BLaER1 treated with 17β-estradiol and CSF1 and Interleukin-3, amounts not matched to agents 10 nM and 100 nM (cell line): ENCODE results near the gene DUS2.
"Not testable (repeated sequence)": the region's sequence is repeated elsewhere in the genome, so short reads cannot be mapped to it uniquely, and the experiment has no call there.

Source experiments
- H3K27ac ChIP-seq, 11 experiments: shearing (Covaris generic); formaldehyde crosslinking; 2 replicates each; pipeline ENCODE4 v1.8.1; 2022
- H3K27me3 ChIP-seq, 11 experiments: shearing (Covaris generic); formaldehyde crosslinking; 2 replicates each; pipeline ENCODE4 v1.8.1; 2022
- H3K36me3 ChIP-seq, 11 experiments: shearing (Covaris generic); formaldehyde crosslinking; 2 replicates each; pipeline ENCODE4 v1.8.1; 2022
- H3K4me1 ChIP-seq, 10 experiments: shearing (Covaris generic); formaldehyde crosslinking; 2 replicates each; pipeline ENCODE4 v1.8.1; 2022
- H3K4me2 ChIP-seq, 11 experiments: shearing (Covaris generic); formaldehyde crosslinking; 2 replicates each; pipeline ENCODE4 v1.8.1; 2022
- H3K4me3 ChIP-seq, 10 experiments: shearing (Covaris generic); formaldehyde crosslinking; 2 replicates each; pipeline ENCODE4 v1.8.1; 2022
- H3K9ac ChIP-seq, 11 experiments: shearing (Covaris generic); formaldehyde crosslinking; 2 replicates each; pipeline ENCODE4 v1.8.1; 2022
- H3K9me3 ChIP-seq, 11 experiments: shearing (Covaris generic); formaldehyde crosslinking; replicated peaks in 1 of 11; 2 replicates each; pipeline ENCODE4 v1.8.1; 2022
- H4K20me1 ChIP-seq, 11 experiments: shearing (Covaris generic); formaldehyde crosslinking; 2 replicates each; pipeline ENCODE4 v1.8.1; 2022
- Cebpa-rat ChIP-seq, 11 experiments: shearing (Covaris generic); IDR thresholded peaks; 2 replicates each; pipeline ENCODE4 v1.8.1; 2022

The DUS2 gene

DNA sequence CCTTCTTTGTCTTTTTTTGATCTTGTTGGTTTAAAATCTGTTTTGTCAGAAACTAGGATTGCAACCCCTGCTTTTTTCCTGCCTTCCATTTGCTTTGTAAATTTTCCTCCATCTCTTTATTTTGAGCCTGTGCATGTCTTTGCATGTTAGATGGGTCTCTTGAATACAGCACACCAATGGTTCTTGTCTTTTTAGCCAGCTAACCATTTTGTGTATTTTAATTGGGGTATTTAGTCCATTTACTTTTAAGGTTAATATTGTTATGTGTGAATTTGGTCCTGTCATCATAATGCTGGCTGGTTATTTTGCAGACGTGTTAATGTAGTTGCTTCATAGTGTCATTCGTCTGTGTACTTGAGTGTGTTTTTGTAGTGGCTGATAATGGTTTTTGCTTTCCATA lies 88.3 kb downstream of the DUS2 start:
- TF ChIP-seq Cebpa-rat (IDR thresholded peaks at IDR 0.05), result no peak
- H3K27ac ChIP-seq, result no peak overlapping the region
- peaks cover 54 to 69% (median 63%) of the 10 kb centered on the region in 11 experiments for H3K9me3 ChIP-seq
- peaks cover 40 to 99% (median 73%) of the 10 kb centered on the region in 11 experiments for H4K20me1 ChIP-seq
- H3K4me1 ChIP-seq, result peaks cover 0 to 40% (median 18%) of the 10 kb centered on the region in 10 experiments; a peak in 15 of 20 replicates
- no peaks in the 10 kb centered on the region for H3K27me3 ChIP-seq
- no peak overlapping the region for H3K4me3 ChIP-seq
- H3K9ac ChIP-seq, result no peak overlapping the region
- peaks cover 0 to 56% (median 33%) of the 10 kb centered on the region in 11 experiments; a peak in 18 of 22 replicates for H3K36me3 ChIP-seq
- H3K4me2 ChIP-seq, result no peak overlapping the region

GRCh38 chr16:68113059-68113761 lies 90.1 kb downstream of the DUS2 start:
- H4K20me1 ChIP-seq, result peaks cover 57 to 99% (median 79%) of the 10 kb centered on the region in 11 experiments
- TF ChIP-seq Cebpa-rat (IDR thresholded peaks at IDR 0.05), result peak in 2 of 11 experiments; percentile 5 to 22; a peak in 2 of 22 replicates
- H3K4me3 ChIP-seq, result no peak overlapping the region
- H3K4me1 ChIP-seq, result peaks cover 0 to 59% (median 18%) of the 10 kb centered on the region in 10 experiments; a peak in 15 of 20 replicates
- peaks cover 0 to 44% (median 23%) of the 10 kb centered on the region in 11 experiments; a peak in 11 of 22 replicates for H3K36me3 ChIP-seq
- H3K27me3 ChIP-seq, result no peaks in the 10 kb centered on the region
- no peak overlapping the region for H3K9ac ChIP-seq
- H3K4me2 ChIP-seq, result peak overlapping the region in 5 of 11 experiments; percentile 7 to 36 (median 22); a peak in 9 of 22 replicates
- H3K27ac ChIP-seq, result no peak overlapping the region
- H3K9me3 ChIP-seq, result peaks cover 36 to 50% (median 45%) of the 10 kb centered on the region in 11 experiments

- H3K27me3 ChIP-seq, result no peaks in the 10 kb centered on the region
Measured at GRCh38 chr16:68113765-68114240, 90.7 kb downstream of the DUS2 start.

DNA sequence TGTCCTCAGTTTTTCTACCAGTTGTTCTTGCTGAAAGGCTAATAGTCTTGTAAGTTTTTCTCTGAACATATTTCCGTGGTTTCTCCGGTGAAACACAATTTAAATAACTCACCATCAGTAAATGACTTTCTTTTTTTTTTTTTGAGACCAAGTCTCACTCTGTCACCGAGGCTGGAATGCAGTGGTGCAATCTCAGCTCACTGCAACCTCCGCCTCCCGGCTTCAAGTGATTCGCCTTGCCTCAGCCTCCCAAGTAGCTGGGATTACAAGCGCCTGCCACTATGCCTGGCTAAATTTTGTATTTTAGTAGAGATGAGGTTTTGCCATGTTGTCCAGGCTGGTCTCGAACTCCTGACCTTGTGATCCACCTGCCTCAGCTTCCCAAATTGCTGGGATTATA lies 91.9 kb downstream of the DUS2 start:
- H3K27me3 ChIP-seq, H3K4me2 ChIP-seq, H3K27ac ChIP-seq, H3K9ac ChIP-seq, H3K4me3 ChIP-seq: not testable (repeated sequence)
- H3K36me3 ChIP-seq, result peaks cover 0 to 29% (median 17%) of the 10 kb centered on the region in 11 experiments; a peak in 9 of 22 replicates
- H3K9me3 ChIP-seq, result peaks cover 19 to 33% (median 27%) of the 10 kb centered on the region in 11 experiments
- peaks cover 72 to 99% (median 89%) of the 10 kb centered on the region in 11 experiments for H4K20me1 ChIP-seq
- peaks cover 0 to 75% (median 19%) of the 10 kb centered on the region in 10 experiments; a peak in 16 of 20 replicates for H3K4me1 ChIP-seq

More at GRCh38 chr16:68113765-68114240, 90.7 kb downstream of the DUS2 start:
- Histone ChIP-seq H3K27ac (no peak overlapping the region), H3K4me1 (peaks cover 0 to 64% (median 18%) of the 10 kb centered on the region in 10 experiments; a peak in 15 of 20 replicates), H3K9ac (no peak overlapping the region), H3K9me3 (peaks cover 30 to 44% (median 39%) of the 10 kb centered on the region in 11 experiments), H3K4me3 (no peak overlapping the region), H3K36me3 (peaks cover 0 to 38% (median 23%) of the 10 kb centered on the region in 11 experiments; a peak in 11 of 22 replicates), H3K4me2 (peak overlapping the region in 3 of 11 experiments; percentile 13 to 36 (median 22); a peak in 6 of 22 replicates), H4K20me1 (peaks cover 61 to 99% (median 85%) of the 10 kb centered on the region in 11 experiments)
- no peak for TF ChIP-seq Cebpa-rat (IDR thresholded peaks at IDR 0.05)

DNA sequence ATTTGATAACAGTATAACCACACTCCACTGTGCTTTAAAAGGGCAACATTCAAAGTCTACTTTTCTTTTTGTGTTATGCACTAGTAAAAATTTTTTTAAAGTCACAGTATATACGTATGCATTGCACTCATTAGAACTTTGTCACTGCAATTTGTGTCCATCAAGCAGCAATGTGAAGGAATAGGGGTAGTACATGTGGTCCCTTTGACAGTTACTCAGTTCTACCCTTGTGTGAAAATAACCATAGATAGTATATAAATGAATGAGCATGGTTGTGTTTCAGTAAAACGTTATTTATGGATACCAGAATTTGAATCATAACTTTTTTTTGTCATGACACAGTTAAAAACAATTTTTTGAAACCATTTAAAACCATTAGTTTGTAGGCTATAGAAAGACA lies 92.8 kb downstream of the DUS2 start:
- Histone ChIP-seq H3K27me3 (no peaks in the 10 kb centered on the region), H3K9ac (no peak overlapping the region), H3K27ac (no peak overlapping the region), H3K4me1 (peaks cover 0 to 81% (median 22%) of the 10 kb centered on the region in 10 experiments; a peak in 16 of 20 replicates), H3K4me3 (no peak overlapping the region), H3K4me2 (peak overlapping the region in 2 of 11 experiments; percentile 18 to 25; a peak in 2 of 22 replicates), H4K20me1 (peaks cover 81 to 100% (median 98%) of the 10 kb centered on the region in 11 experiments), H3K36me3 (peaks cover 0 to 24% (median 16%) of the 10 kb centered on the region in 11 experiments; a peak in 8 of 22 replicates), H3K9me3 (peaks cover 10 to 24% (median 18%) of the 10 kb centered on the region in 11 experiments; a peak in 21 of 22 replicates)
- TF ChIP-seq Cebpa-rat (IDR thresholded peaks at IDR 0.05), result no peak

GRCh38 chr16:68116256-68116867 lies 93.3 kb downstream of the DUS2 start:
- Histone ChIP-seq H3K27me3 (no peaks in the 10 kb centered on the region), H3K9me3 (peaks cover 5 to 19% (median 13%) of the 10 kb centered on the region in 11 experiments; a peak in 21 of 22 replicates), H3K4me1 (peaks cover 0 to 81% (median 22%) of the 10 kb centered on the region in 10 experiments; a peak in 16 of 20 replicates), H3K27ac (no peak overlapping the region), H3K9ac (no peak overlapping the region), H3K4me2 (peak overlapping the region in 1 of 11 experiments; percentile 18; a peak in 2 of 22 replicates), H4K20me1 (peaks cover 86 to 100% (median 100%) of the 10 kb centered on the region in 11 experiments), H3K4me3 (no peak overlapping the region), H3K36me3 (peaks cover 0 to 22% (median 14%) of the 10 kb centered on the region in 11 experiments; a peak in 9 of 22 replicates)
- no peak for TF ChIP-seq Cebpa-rat (IDR thresholded peaks at IDR 0.05)

- peaks cover 0 to 8% (median 0%) of the 10 kb centered on the region in 11 experiments; a peak in 2 of 22 replicates for H3K9me3 ChIP-seq
- no peak overlapping the region for H3K27ac ChIP-seq
- peak overlapping the region in 1 of 11 experiments; percentile 27; a peak in 1 of 22 replicates for H3K4me2 ChIP-seq
- H3K4me3 ChIP-seq, result no peak overlapping the region
- H4K20me1 ChIP-seq, result peaks cover 95 to 100% (median 100%) of the 10 kb centered on the region in 11 experiments
- no peak overlapping the region for H3K9ac ChIP-seq
- peaks cover 10 to 30% (median 21%) of the 10 kb centered on the region in 11 experiments; a peak in 20 of 22 replicates for H3K36me3 ChIP-seq
- no peak for TF ChIP-seq Cebpa-rat (IDR thresholded peaks at IDR 0.05)
- peaks cover 0 to 78% (median 19%) of the 10 kb centered on the region in 10 experiments; a peak in 16 of 20 replicates for H3K4me1 ChIP-seq
- no peaks in the 10 kb centered on the region for H3K27me3 ChIP-seq
Measured at GRCh38 chr16:68117884-68118283, 94.8 kb downstream of the DUS2 start.

GRCh38 chr16:68118954-68119353 lies 95.9 kb downstream of the DUS2 start:
- peaks cover 0 to 67% (median 13%) of the 10 kb centered on the region in 10 experiments; a peak in 14 of 20 replicates for H3K4me1 ChIP-seq
- H3K4me2 ChIP-seq, result peak overlapping the region in 1 of 11 experiments; percentile 26; a peak in 1 of 22 replicates
- H3K36me3 ChIP-seq, result peaks cover 12 to 33% (median 23%) of the 10 kb centered on the region in 11 experiments; a peak in 20 of 22 replicates
- H4K20me1 ChIP-seq, result peaks cover 92 to 100% (median 100%) of the 10 kb centered on the region in 11 experiments
- not testable (repeated sequence) for H3K9ac ChIP-seq, H3K4me3 ChIP-seq, H3K9me3 ChIP-seq, H3K27ac ChIP-seq, H3K27me3 ChIP-seq

DNA sequence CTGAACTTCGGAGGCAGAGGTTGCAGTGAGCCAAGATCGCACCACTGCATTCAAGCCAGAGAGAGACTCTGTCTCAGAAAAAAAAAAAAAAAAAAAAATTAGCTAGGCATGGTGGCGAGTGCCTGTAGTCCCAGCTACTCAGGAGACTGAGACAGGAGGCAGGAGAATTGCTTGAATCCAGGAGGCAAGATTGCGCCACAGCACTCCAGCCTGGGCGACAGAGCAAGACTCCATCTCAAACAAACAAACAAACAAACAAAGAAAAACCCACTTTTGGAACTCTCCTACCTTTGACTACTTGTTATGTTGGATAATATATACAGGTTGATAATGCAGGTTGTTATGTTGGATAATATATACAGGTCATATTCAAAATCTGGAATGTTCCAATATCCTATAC lies 97.4 kb downstream of the DUS2 start:
- not testable (repeated sequence) for H3K9me3 ChIP-seq, H3K4me3 ChIP-seq, H3K27me3 ChIP-seq, H3K27ac ChIP-seq, H3K9ac ChIP-seq, H3K4me2 ChIP-seq
- peaks cover 89 to 100% (median 100%) of the 10 kb centered on the region in 11 experiments for H4K20me1 ChIP-seq
- H3K36me3 ChIP-seq, result peaks cover 13 to 48% (median 27%) of the 10 kb centered on the region in 11 experiments; a peak in 20 of 22 replicates
- H3K4me1 ChIP-seq, result peaks cover 0 to 60% (median 12%) of the 10 kb centered on the region in 10 experiments; a peak in 11 of 20 replicates
